Skeletal muscle cell (primary cell): Measurements from ENCODE around the gene SLC12A7.
"Not testable (repeated sequence)": the region's sequence is repeated elsewhere in the genome, so short reads cannot be mapped to it uniquely, and the experiment has no call there.

Source experiments
- DNase-seq: peaks from one replicate; pipeline ENCODE4 v3.0.0-alpha.2; 2010; ENCODE audit warnings: low read depth
- H3K4me3 ChIP-seq: 2 replicates; pipeline ENCODE4 v1.5.1; 2011; ENCODE audit warnings: low read depth, mild to moderate bottlenecking, control low read depth, low read length, moderate library complexity

SLC12A7 gene

GRCh38 chr5:1032011-1032410 lies 79.9 kb downstream of the SLC12A7 start:
- no peak for DNase-seq

GRCh38 chr5:1031306-1031959 lies 80.4 kb downstream of the SLC12A7 start:
- no peak for DNase-seq
- H3K4me3 ChIP-seq, result no peak overlapping the region

More at GRCh38 chr5:1032011-1032410, 79.9 kb downstream of the SLC12A7 start:
- H3K4me3 ChIP-seq, result no peak overlapping the region

GRCh38 chr5:1030801-1031271 lies 81.0 kb downstream of the SLC12A7 start:
- DNase-seq, result no peak

GRCh38 chr5:1029945-1030625 lies 81.8 kb downstream of the SLC12A7 start:
- DNase-seq, result no peak
- no peak overlapping the region for H3K4me3 ChIP-seq

More at GRCh38 chr5:1030801-1031271, 81.0 kb downstream of the SLC12A7 start:
- no peak overlapping the region for H3K4me3 ChIP-seq

GRCh38 chr5:1029282-1029944 lies 82.5 kb downstream of the SLC12A7 start:
- no peak for DNase-seq
- no peak overlapping the region for H3K4me3 ChIP-seq

GRCh38 chr5:1028481-1029281 lies 83.2 kb downstream of the SLC12A7 start:
- no peak for DNase-seq
- no peak overlapping the region for H3K4me3 ChIP-seq

- no peak overlapping the region for H3K4me3 ChIP-seq
- DNase-seq, result no peak
Measured at GRCh38 chr5:1027631-1028441, 84.0 kb downstream of the SLC12A7 start.

- H3K4me3 ChIP-seq, result no peak overlapping the region
- DNase-seq, result no peak
Measured at GRCh38 chr5:1026700-1027621, 84.9 kb downstream of the SLC12A7 start.

GRCh38 chr5:1021969-1022336 lies 89.9 kb downstream of the SLC12A7 start:
- not testable (repeated sequence) for H3K4me3 ChIP-seq

GRCh38 chr5:1021136-1021968 lies 90.5 kb downstream of the SLC12A7 start:
- no peak for DNase-seq

More at GRCh38 chr5:1021969-1022336, 89.9 kb downstream of the SLC12A7 start:
- not testable (repeated sequence) for DNase-seq

GRCh38 chr5:1020452-1020961 lies 91.4 kb downstream of the SLC12A7 start:
- no peak overlapping the region for H3K4me3 ChIP-seq
- no peak for DNase-seq

More at GRCh38 chr5:1021136-1021968, 90.5 kb downstream of the SLC12A7 start:
- H3K4me3 ChIP-seq, result no peak overlapping the region

- DNase-seq, result no peak
- H3K4me3 ChIP-seq, result no peak overlapping the region
Measured at GRCh38 chr5:1019001-1019905, 92.6 kb downstream of the SLC12A7 start.

- no peak overlapping the region for H3K4me3 ChIP-seq
- DNase-seq, result no peak
Measured at GRCh38 chr5:1018596-1018995, 93.3 kb downstream of the SLC12A7 start.

GRCh38 chr5:1017691-1018455 lies 94.0 kb downstream of the SLC12A7 start:
- no peak for DNase-seq
- no peak overlapping the region for H3K4me3 ChIP-seq

GRCh38 chr5:1017056-1017455 lies 94.8 kb downstream of the SLC12A7 start:
- H3K4me3 ChIP-seq, result no peak overlapping the region
- DNase-seq, result no peak
